ENCODE measurements around the gene OCA2. TPM values are rescaled to one million over a fixed set of nuclear protein-coding genes. Genes with fewer than 3 reads are reported as not detected.

OCA2 gene
- total RNA-seq, 1 experiment from 2014 or later = 0.09 TPM

GRCh38 chr15:28026764-28027713, 72.1 kb downstream of the OCA2 start:
- CTCF ChIA-PET = no interaction called here
- no TSS peak for BruUV-seq (replicated peaks)
- Histone ChIP-seq H3K4me1 (ENCODE audit: insufficient read depth, low read length, poor library complexity, severe bottlenecking) (no peaks in the 10 kb centered on the region), H3K4me3 (ENCODE audit: low read depth, low read length, poor library complexity, severe bottlenecking) (no peak overlapping the region), H3K27me3 (replicated peaks; ENCODE audit: insufficient read depth, low read depth, low read length, poor library complexity) (no peaks in the 10 kb centered on the region), H3K27ac (ENCODE audit: low read depth, low read length, poor library complexity, severe bottlenecking) (no peak overlapping the region), H3K9me3 (ENCODE audit: low read depth, low read length, poor library complexity, severe bottlenecking) (no peaks in the 10 kb centered on the region), H3K36me3 (ENCODE audit: insufficient read depth, low read length, poor library complexity, severe bottlenecking) (no peaks in the 10 kb centered on the region)
- intact Hi-C loops (cut with micrococcal nuclease; ENCODE audit: unreplicated experiment) = no loop called here
- POLR2A ChIA-PET (ENCODE audit: low non-redundant PET) = no interaction called here
- TF ChIP-seq CTCF (conservative IDR thresholded peaks at IDR 0.05; ENCODE audit: low read depth, low read length) (no peak), EZH2 (IDR thresholded peaks at IDR 0.05; ENCODE audit: borderline replicate concordance, low read depth, low read length, poor library complexity, severe bottlenecking) (no peak)
- DNase-seq (ENCODE audit: low spot score) = no peak

- Histone ChIP-seq H3K4me3 (ENCODE audit: low read depth, low read length, poor library complexity, severe bottlenecking) (no peak overlapping the region), H3K4me1 (ENCODE audit: insufficient read depth, low read length, poor library complexity, severe bottlenecking) (no peaks in the 10 kb centered on the region), H3K36me3 (ENCODE audit: insufficient read depth, low read length, poor library complexity, severe bottlenecking) (no peaks in the 10 kb centered on the region), H3K27me3 (replicated peaks; ENCODE audit: insufficient read depth, low read depth, low read length, poor library complexity) (no peaks in the 10 kb centered on the region), H3K9me3 (ENCODE audit: low read depth, low read length, poor library complexity, severe bottlenecking) (no peaks in the 10 kb centered on the region), H3K27ac (ENCODE audit: low read depth, low read length, poor library complexity, severe bottlenecking) (no peak overlapping the region)
- ChIA-PET CTCF (no interaction called here), POLR2A (ENCODE audit: low non-redundant PET) (no interaction called here)
- intact Hi-C loops (cut with micrococcal nuclease; ENCODE audit: unreplicated experiment) = no loop called here
- TF ChIP-seq CTCF (conservative IDR thresholded peaks at IDR 0.05; ENCODE audit: low read depth, low read length) (no peak), EZH2 (IDR thresholded peaks at IDR 0.05; ENCODE audit: borderline replicate concordance, low read depth, low read length, poor library complexity, severe bottlenecking) (no peak)
- DNase-seq (ENCODE audit: low spot score) = no peak
- no TSS peak for BruUV-seq (replicated peaks)
Observed at GRCh38 chr15:28026221-28026620, 72.9 kb downstream of the OCA2 start.

- no TSS peak for BruUV-seq (replicated peaks)
- Histone ChIP-seq H3K4me1 (ENCODE audit: insufficient read depth, low read length, poor library complexity, severe bottlenecking) (no peaks in the 10 kb centered on the region), H3K36me3 (ENCODE audit: insufficient read depth, low read length, poor library complexity, severe bottlenecking) (no peaks in the 10 kb centered on the region), H3K4me3 (ENCODE audit: low read depth, low read length, poor library complexity, severe bottlenecking) (no peak overlapping the region), H3K27me3 (replicated peaks; ENCODE audit: insufficient read depth, low read depth, low read length, poor library complexity) (no peaks in the 10 kb centered on the region), H3K9me3 (ENCODE audit: low read depth, low read length, poor library complexity, severe bottlenecking) (no peaks in the 10 kb centered on the region), H3K27ac (ENCODE audit: low read depth, low read length, poor library complexity, severe bottlenecking) (no peak overlapping the region)
- no peak for DNase-seq (ENCODE audit: low spot score)
- POLR2A ChIA-PET (ENCODE audit: low non-redundant PET) = no interaction called here
- CTCF ChIA-PET = no interaction called here
- TF ChIP-seq EZH2 (IDR thresholded peaks at IDR 0.05; ENCODE audit: borderline replicate concordance, low read depth, low read length, poor library complexity, severe bottlenecking) (no peak), CTCF (conservative IDR thresholded peaks at IDR 0.05; ENCODE audit: low read depth, low read length) (no peak)
- intact Hi-C loops (cut with micrococcal nuclease; ENCODE audit: unreplicated experiment) = no loop called here
Observed at GRCh38 chr15:28025413-28025812, 73.7 kb downstream of the OCA2 start.
